ENCODE data around the gene LGI4.
A peak's percentile ranks its signal among the peaks of the same experiment; 100 is the strongest.
"Not testable (repeated sequence)": the region's sequence is repeated elsewhere in the genome, so short reads cannot be mapped to it uniquely, and the experiment has no call there.

LGI4 gene

GRCh38 chr19:35141837-35142605 is 7.2 kb upstream of the LGI4 start:
- no peak for DNase-seq (ENCODE audit: low spot score)

DNA sequence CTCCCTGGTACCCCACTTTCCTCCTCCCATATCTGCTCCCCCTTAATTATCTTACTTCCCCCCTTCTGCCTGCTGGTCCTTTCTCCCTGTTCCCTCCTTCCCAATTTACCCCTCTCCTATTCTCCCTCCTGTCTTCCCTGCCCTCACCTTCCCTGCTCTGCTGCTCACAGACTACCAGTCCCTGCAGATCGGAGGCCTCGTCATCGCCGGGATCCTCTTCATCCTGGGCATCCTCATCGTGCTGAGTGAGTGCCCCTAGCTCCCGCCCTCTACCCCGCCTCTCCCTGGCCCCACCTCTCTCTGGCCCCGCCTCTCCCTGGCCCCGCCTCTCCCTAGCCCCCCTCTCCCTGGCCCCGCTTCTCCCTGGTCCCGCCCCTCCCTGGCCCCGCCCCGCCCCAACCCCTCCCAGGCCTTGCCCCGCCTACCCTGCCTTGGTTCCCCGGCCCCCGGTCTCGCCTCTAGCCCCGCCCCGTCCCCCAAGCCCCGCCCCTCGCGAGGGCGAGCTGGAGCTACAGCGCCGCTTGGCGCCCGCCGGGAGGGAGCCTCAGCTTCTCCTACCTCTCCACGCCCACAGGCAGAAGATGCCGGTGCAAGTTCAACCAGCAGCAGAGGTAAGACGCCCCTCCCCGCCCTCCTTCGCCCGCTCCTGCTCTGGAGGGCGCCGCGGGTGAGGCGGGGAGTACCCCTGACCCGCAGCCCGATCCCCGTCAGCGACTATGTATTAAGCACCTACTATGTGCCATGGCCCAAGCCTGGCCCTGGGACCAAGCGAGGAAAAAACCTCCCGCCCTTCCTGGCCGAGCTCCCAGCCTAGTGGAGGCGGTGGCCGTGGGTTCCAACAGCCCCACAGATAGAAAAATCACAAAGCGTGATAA is 6.3 kb upstream of the LGI4 start:
- DNase-seq (ENCODE audit: low spot score), result peak; percentile 88

DNA sequence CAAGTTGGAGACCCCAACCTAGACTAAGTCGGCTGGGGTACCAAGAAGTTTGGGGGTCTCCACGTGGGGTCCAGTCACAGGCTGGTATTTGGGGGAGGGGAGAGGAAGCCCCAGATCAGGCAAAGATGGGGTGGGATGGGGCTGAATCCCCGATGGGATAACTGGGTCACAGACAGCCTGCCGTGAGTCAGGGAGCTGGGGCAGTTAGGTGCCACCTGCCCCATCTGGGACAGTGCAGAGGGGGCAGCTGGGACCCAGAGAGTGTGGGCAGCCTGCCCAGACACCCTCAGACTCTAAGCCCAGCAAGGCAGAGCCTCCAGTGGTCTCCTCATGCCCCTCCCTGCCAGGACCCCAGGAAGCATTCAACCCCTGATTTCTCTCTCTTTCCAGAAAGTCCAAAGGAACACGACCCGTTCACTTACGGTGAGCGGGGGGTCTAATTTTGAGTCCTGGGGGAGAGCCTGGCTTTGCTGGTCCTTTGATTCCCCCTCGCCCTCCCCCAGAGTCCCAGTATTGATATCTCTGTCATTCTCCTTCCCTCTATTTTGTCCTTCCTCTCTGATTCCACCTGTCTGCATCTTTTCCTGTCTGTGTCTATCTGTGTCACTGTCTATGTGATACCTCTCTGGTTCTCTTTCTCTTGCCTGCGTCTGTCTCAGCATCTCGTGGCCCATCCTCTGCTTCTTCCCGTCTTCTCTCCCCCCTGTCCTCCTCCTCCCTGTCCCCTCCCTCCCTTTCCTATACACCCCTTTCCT is 5.5 kb upstream of the LGI4 start:
- DNase-seq (ENCODE audit: low spot score), result no peak

- DNase-seq (ENCODE audit: low spot score), result no peak
These were observed 3.5 kb upstream of the LGI4 start, which contains the start of gene FXYD1 for GRCh38 chr19:35138305-35138892. FXYD1 (plus strand) TSS chr19:35138824; CDS start chr19:35140080, 1,256 bp downstream.

DNA sequence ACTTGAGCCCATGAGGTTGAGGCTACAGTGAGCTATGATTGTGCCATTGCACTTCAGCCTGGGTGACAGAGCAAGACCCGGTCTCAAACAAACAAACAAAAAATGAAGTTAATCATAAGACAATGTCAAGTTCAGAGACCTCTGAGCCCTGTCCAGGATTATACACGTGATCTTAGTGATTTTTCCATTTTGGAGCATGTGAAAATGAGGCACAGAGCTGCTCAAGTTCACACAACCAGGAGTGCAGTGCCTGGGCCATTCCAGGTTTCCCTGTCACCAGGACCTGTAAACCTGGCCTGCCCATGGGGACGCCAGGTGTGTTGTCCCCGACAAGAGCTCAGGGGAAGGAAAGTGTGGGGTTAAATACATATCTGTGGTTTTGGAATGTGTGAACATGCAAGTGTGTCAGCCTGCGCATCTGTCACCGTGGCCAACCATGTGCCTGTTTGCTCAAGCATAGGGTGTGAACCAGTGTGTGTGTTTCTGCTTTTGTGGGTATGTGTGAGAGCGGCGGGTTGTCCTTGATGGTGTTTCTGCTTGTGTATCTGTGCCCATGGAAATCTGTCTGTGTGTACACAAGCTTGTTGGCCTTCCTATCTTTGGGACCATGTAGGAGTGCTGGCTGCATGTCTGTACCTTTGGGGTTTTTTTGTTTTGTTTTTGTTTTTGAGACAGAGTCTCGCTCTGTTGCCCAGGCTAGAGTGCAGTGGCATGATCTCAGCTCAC is 2.3 kb upstream of the LGI4 start:
- DNase-seq (ENCODE audit: low spot score), result peak; percentile 80

DNA sequence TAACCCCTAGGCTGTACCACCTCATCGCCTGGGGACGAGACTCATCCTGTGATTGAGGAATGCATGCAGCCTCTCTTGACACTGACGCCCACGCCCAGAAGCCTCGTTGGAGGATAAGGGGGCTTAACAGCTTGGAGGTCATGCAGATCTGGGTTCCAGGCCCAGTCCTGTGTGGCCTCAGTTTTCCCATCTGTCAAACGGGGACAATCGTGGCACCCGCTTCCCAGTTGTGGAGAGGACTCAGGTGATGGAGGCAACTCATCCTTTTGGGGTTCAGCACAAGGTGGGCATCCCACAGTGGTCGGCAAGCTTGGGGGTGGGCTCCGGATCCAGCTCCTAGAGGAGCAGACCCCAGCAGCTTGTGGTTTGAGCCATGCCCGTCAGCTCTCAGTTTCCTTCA is 1.4 kb upstream of the LGI4 start:
- no peak for DNase-seq (ENCODE audit: low spot score)

- peak; percentile 62 for DNase-seq (ENCODE audit: low spot score)
These were observed 590 bp upstream of the LGI4 start for GRCh38 chr19:35135389-35135909.

DNA sequence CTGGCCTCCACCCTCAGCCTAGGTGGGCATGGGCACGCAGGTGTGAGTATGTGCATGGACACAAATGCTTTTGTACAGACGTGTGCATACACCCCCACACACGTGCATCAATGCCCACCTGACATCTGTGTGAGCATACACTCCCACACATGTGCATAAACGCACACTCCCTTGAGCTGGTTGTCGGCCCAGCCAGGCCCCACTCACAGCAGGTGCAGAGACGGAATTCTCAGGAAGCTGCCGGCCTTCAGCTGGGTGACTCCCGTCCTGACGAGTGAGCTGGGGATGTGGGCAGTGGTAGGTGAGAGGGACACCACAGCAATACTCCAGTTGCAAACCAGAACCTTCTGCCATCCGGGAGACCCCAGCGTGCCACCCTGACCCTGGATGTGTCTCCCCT is 1.0 kb downstream of the LGI4 start:
- DNase-seq (ENCODE audit: low spot score), result no peak

DNA sequence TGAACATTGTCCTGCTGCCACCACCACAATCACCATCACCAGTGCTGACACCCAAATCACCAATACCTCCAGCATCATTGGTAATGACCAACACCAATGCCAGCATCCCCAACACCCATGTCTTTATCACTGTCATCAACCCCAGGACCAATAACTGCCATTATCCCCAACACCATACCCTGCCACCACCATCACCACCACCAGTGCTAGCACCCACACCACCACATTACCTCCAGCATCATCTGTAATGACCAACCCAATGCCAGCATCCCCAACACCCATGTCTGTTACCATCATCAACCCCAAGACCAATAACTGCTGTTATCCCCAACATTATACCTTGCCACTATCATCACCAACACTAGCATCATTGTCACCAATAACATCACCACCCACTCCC is 2.6 kb downstream of the LGI4 start:
- DNase-seq (ENCODE audit: low spot score), result no peak

DNA sequence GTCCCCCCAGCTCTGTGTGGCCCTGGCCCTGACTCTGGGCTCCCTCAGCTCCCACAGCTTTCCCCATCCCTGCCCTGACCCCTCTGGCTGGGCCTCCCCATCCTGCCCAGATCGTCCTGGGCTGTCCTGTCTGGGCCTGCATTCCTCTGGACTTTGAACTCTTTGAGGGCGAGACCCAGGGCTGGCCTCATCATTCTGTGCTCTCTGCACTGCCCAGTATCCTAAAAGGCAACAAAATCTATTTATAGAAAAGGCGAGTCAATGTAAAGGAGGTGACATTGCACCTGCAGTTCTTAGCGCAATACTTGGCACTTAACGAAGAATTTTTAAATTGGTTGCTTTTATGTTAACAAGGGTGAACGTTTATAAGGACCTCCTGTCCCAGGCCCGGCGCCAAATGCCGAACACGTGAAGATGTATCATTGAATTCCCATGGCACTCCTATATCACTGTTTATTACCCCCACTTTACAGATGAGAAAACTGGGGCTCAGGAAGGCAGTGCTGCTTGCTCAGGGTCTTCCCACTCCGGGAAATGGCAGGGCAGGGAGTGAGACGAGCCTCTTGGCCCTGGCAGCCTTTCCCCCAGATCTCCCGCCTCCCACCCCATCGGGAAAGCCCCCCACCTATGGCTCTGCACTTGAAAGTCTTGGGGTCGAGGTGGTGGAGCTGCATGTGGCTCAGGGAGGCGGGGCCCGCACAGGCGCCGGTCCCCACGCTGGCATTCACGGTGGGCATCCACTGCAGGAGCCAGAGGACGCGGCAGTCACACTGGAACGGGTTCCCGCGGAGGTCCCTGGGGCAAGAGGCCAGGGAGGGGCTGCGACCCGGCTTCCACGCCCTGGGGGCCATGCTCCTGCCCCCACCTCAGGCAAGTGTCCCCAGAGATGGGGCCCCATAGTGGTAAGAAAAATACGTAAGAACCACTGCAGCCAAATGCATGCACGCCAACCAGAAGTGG is 3.8 kb downstream of the LGI4 start:
- no peak for DNase-seq (ENCODE audit: low spot score)

DNA sequence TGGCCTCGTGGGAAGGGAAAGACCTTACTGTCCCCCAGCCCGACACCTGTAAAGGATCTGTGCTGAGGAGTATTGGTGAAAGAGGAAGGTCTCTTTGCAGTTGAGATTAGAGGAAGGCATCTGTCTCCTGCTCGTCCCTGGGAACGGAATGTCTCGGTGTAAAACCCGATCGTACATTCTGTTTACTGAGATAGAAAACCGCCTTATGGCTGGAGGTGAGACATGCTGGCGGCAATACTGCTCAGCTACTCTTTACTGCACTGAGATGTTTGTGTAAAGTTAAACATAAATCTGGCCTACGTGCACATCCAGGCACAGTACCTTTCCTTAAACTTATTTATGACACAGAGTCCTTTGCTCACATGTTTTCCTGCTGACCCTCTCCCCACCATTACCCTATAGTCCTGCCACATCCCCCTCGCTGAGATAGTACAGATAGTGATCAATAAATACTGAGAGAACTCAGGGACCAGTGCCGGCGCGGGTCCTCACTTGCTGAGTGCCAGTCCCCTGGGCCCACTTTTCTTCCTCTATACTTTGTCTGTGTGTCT is 5.1 kb downstream of the LGI4 start:
- not testable (repeated sequence) for DNase-seq (ENCODE audit: low spot score)

- no peak for DNase-seq (ENCODE audit: low spot score)
These were observed 6.3 kb downstream of the LGI4 start for GRCh38 chr19:35128398-35129057.

DNA sequence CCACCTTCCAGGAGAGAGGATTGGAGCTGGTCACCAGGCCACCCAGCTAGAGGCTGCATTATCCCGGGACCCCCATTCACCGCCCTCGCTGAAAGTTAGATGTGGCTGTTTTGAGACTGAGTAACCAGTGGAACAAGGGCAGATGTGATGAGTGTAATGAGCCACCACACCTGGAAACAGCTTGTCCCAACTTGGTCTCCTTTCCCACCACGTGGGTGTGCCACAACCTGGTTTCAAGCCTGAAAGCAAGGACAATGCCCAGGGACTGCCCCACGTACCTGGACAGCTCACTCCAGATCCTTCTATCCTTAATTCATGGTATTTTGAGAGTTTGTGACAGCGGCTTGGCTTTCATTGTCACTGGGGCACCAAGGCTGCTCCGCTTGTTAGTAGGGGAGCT is 7.0 kb downstream of the LGI4 start:
- DNase-seq (ENCODE audit: low spot score), result no peak

GRCh38 chr19:35126624-35126959 is 8.3 kb downstream of the LGI4 start:
- DNase-seq (ENCODE audit: low spot score), result no peak

DNA sequence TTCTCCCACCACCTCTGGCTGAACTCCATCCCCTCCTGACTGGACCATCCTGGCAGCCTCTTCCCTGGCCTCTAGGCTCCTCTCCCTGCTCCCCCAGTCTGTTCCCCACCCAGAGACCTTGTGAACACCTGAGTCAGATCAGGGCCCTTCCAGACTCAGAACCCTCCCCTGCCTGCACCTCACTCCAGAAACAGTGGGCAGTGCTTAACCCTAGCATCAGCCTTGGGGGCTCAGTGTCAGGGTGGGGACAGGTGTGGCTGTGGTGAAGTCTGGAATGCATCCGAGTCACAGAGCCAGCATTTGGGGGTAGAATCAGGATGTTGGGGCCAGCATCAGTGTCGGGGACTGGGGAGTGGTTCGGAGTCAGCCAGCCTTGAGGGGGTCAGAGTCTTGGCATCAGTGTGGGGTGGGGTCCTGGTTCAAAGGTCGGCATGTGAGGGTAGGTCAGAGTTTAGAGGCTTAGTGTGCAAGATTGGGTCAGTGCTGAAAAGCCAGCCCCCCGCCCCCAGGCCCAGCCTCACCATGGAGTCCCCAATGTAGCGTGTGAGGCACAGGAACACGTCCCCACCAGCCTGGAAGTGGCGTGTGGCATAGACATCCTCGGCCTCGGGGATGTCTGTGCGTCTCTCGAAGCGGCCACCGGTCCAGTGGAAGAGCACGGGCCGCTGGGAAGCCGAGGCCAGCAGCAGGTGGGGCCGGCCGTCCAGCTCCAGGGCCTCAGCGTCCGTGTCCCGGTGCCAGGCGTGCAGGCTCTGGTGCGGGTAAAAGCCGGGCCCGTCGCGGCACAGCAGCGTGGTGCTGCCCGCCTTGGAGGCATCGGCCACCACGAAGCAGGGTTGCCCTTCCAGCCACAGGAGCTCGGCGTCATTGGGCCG is 8.9 kb downstream of the LGI4 start:
- DNase-seq (ENCODE audit: low spot score), result no peak

- no peak for DNase-seq (ENCODE audit: low spot score)
These were observed 9.6 kb downstream of the LGI4 start for GRCh38 chr19:35125270-35125717.

- peak; percentile 88 for DNase-seq (ENCODE audit: low spot score)
These were observed 10.5 kb downstream of the LGI4 start for GRCh38 chr19:35124098-35125060.

Measured in SW480 (cell line).